Lower lobe of right lung (tissue), 2 donors: ENCODE measurements around the gene MAN2A2. TPM values are rescaled to one million over a fixed set of nuclear protein-coding genes. Genes with fewer than 3 reads are reported as not detected.

ENCODE experiments used
- ATAC-seq, 2 donors: fragments of 200-7000 bp; cut with Tn5 transposase; one replicate each; pipeline ENCODE4 v1.9.1; 2020 to 2022; ENCODE audit warnings: mild to moderate bottlenecking in 2 of 2, moderate library complexity in 2 of 2
- DNase-seq: peaks from one replicate; pipeline ENCODE4 v3.0.0-alpha.2; 2020
- H3K27ac ChIP-seq: fragments of 200-600 bp; one replicate; pipeline ENCODE4 v1.8.0; 2022
- H3K27me3 ChIP-seq: fragments of 200-600 bp; one replicate; pipeline ENCODE4 v1.8.0; 2022; ENCODE audit warnings: low read depth
- H3K36me3 ChIP-seq: fragments of 200-600 bp; one replicate; pipeline ENCODE4 v1.8.0; 2022; ENCODE audit warnings: mild to moderate bottlenecking
- H3K4me1 ChIP-seq: fragments of 200-600 bp; one replicate; pipeline ENCODE4 v1.8.0; 2022
- H3K4me3 ChIP-seq: fragments of 200-600 bp; one replicate; pipeline ENCODE4 v1.8.0; 2022; ENCODE audit warnings: mild to moderate bottlenecking
- H3K9me3 ChIP-seq: fragments of 200-600 bp; one replicate; pipeline ENCODE4 v1.8.0; 2022
- CTCF ChIP-seq: fragments of 200-600 bp; IDR thresholded peaks from one replicate; pipeline ENCODE4 v1.8.0; 2022; ENCODE audit warnings: antibody characterized with exemption, mild to moderate bottlenecking
- intact Hi-C: fragments of 100-400 bp; cut with DNase I; formaldehyde crosslinking; loops from one replicate; pipeline ENCODE4 v1.11.0; 2022
- total RNA-seq: library from RNA; stranded (reverse); fragmentation: NEBNext Ultra II Directional; extraction: Animal tissue kit (Norgen Biotek cat#: 25700); gene quantifications from one replicate; pipeline ENCODE4 v1.2.1, GENCODE V29; 2021
- donor health status: DM: no; HTN: yes; CAD: no; lungs with severe emphysema.

MAN2A2 gene
- total RNA-seq, 1 donor from 2014 or later: 96.9 TPM

- no peak overlapping the region for H3K27ac ChIP-seq
- ATAC-seq: no peak
- intact Hi-C loops: no loop called here
- H3K4me3 ChIP-seq: no peak overlapping the region
- TF ChIP-seq CTCF: no peak
- no peaks in the 10 kb centered on the region for H3K9me3 ChIP-seq
- H3K36me3 ChIP-seq: peaks cover 52% of the 10 kb centered on the region
- peaks cover 10% of the 10 kb centered on the region for H3K4me1 ChIP-seq
- DNase-seq: no peak
- H3K27me3 ChIP-seq: no peaks in the 10 kb centered on the region
Observed at GRCh38 chr15:90962021-90962420, 58.9 kb downstream of the MAN2A2 start.

GRCh38 chr15:90966262-90966661, 63.2 kb downstream of the MAN2A2 start:
- no peak overlapping the region for H3K27ac ChIP-seq
- H3K36me3 ChIP-seq: peaks cover 38% of the 10 kb centered on the region
- no peaks in the 10 kb centered on the region for H3K9me3 ChIP-seq

GRCh38 chr15:90967206-90967605, 64.1 kb downstream of the MAN2A2 start:
- no peak for ATAC-seq
- no peaks in the 10 kb centered on the region for H3K4me1 ChIP-seq
- intact Hi-C loops: no loop called here
- H3K27me3 ChIP-seq: no peaks in the 10 kb centered on the region
- no peaks in the 10 kb centered on the region for H3K9me3 ChIP-seq
- no peak overlapping the region for H3K4me3 ChIP-seq
- peaks cover 29% of the 10 kb centered on the region for H3K36me3 ChIP-seq
- TF ChIP-seq CTCF: no peak
- DNase-seq: no peak
- H3K27ac ChIP-seq: no peak overlapping the region

More at GRCh38 chr15:90966262-90966661, 63.2 kb downstream of the MAN2A2 start:
- H3K27me3 ChIP-seq: no peaks in the 10 kb centered on the region
- no peak overlapping the region for H3K4me3 ChIP-seq
- H3K4me1 ChIP-seq: no peaks in the 10 kb centered on the region
- no peak for TF ChIP-seq CTCF
- DNase-seq (no peak), ATAC-seq (no peak)
- intact Hi-C loops: no loop called here

DNA sequence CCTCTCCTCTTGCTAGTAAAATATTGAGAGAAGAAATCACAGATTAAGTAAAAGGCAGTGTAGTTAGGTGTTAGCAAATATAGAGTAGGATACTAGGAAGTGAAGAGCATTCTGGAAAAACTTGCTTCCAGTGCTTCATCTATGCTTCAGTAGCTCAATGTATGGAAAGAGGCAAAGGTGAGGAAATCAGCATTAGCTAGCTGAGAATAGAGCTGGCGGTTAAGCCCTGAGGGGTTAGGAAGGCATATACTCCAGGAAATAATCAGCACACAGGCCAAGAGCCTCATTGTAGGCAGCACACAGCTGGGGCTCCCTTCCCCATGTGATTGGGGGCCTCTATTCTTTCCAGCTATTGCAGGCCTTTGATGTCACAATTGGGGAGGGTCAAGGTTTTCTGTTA, 65.3 kb downstream of the MAN2A2 start:
- intact Hi-C loops: no loop called here
- Histone ChIP-seq H3K9me3 (no peaks in the 10 kb centered on the region), H3K4me1 (no peaks in the 10 kb centered on the region), H3K27me3 (no peaks in the 10 kb centered on the region), H3K36me3 (peaks cover 24% of the 10 kb centered on the region), H3K4me3 (no peak overlapping the region), H3K27ac (no peak overlapping the region)
- ATAC-seq: no peak
- TF ChIP-seq CTCF: no peak
- no peak for DNase-seq

- Histone ChIP-seq H3K4me3 (no peak overlapping the region), H3K36me3 (peaks cover 16% of the 10 kb centered on the region), H3K27ac (no peak overlapping the region), H3K4me1 (no peaks in the 10 kb centered on the region), H3K27me3 (no peaks in the 10 kb centered on the region), H3K9me3 (no peaks in the 10 kb centered on the region)
- ATAC-seq: no peak
- intact Hi-C loops: no loop called here
- DNase-seq: no peak
- TF ChIP-seq CTCF: no peak
Observed at GRCh38 chr15:90970274-90970673, 67.2 kb downstream of the MAN2A2 start.

DNA sequence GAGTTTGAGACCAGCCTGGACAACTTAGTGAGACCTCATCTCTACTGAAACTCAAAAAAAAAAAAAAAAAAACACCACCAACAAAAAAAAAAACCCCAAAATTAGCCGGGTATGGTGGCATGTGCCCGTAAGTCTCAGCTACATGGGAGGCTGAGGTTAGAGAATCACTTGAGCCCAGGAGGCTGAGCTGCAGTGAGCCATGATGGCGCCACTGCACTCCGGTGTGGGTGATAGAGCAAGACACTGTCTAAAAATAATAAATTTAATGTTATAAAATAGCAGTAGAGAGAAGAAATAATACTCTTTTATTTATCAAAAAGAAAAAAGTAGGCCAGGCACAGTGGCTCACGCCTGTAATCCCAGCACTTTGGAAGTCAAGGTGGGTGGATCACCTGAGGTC, 69.0 kb downstream of the MAN2A2 start:
- peaks cover 3% of the 10 kb centered on the region for H3K36me3 ChIP-seq
- H3K27me3 ChIP-seq: no peaks in the 10 kb centered on the region
- no peak overlapping the region for H3K27ac ChIP-seq
- H3K9me3 ChIP-seq: no peaks in the 10 kb centered on the region
- intact Hi-C loops: no loop called here
- no peaks in the 10 kb centered on the region for H3K4me1 ChIP-seq
- H3K4me3 ChIP-seq: no peak overlapping the region
- no peak for ATAC-seq
- no peak for TF ChIP-seq CTCF
- DNase-seq: no peak
